HepG2 (cell line): Measurements from ENCODE around the gene LGALS8. TPM values are rescaled to one million over a fixed set of nuclear protein-coding genes. Genes with fewer than 3 reads are reported as not detected.

Experiments
- FOXA1 ChIP-seq, 2 experiments: fragments of 450-650 bp in 1 of 2; sonication (generic) in 1 of 2; formaldehyde crosslinking in 1 of 2; IDR thresholded peaks; 2 replicates each; pipeline versions ENCODE4 v1.4.0 to v1.6.1; 2016 to 2020; ENCODE audit warnings: missing genetic modification reagents in 1 of 2
- KMT2B ChIP-seq: IDR thresholded peaks from 2 replicates; pipeline ENCODE4 v1.6.1; 2016; ENCODE audit warnings: missing genetic modification reagents, missing compliant biosample characterization
- PAX8 ChIP-seq: sonication (generic); formaldehyde crosslinking; IDR thresholded peaks from 2 replicates; pipeline ENCODE4 v1.8.0; 2022; ENCODE audit warnings: mild to moderate bottlenecking, missing genetic modification reagents, borderline replicate concordance
- RFXANK ChIP-seq: IDR thresholded peaks from 2 replicates; pipeline ENCODE4 v1.6.1; 2016
- SALL1 ChIP-seq: sonication (generic); formaldehyde crosslinking; IDR thresholded peaks from 2 replicates; pipeline ENCODE4 v1.8.0; 2022; ENCODE audit warnings: mild to moderate bottlenecking, missing genetic modification reagents
- TRIM24 ChIP-seq: sonication (generic); formaldehyde crosslinking; IDR thresholded peaks from 2 replicates; pipeline ENCODE4 v1.8.0; 2022; ENCODE audit warnings: mild to moderate bottlenecking, missing genetic modification reagents
- ZNF737 ChIP-seq: sonication (generic); formaldehyde crosslinking; IDR thresholded peaks from 2 replicates; pipeline ENCODE4 v1.5.0; 2020; ENCODE audit warnings: missing genetic modification reagents, mild to moderate bottlenecking, borderline replicate concordance
- ZNF749 ChIP-seq: sonication (generic); formaldehyde crosslinking; IDR thresholded peaks from 2 replicates; pipeline ENCODE4 v1.8.0; 2022; ENCODE audit warnings: mild to moderate bottlenecking, missing genetic modification reagents, moderate library complexity, borderline replicate concordance
- ZSCAN22 ChIP-seq: sonication (generic); formaldehyde crosslinking; IDR thresholded peaks from 2 replicates; pipeline ENCODE4 v1.4.0; 2020; ENCODE audit warnings: mild to moderate bottlenecking, missing genetic modification reagents
- polyA plus RNA-seq, 8 experiments: library from polyadenylated mRNA; depleted of rRNA in 3 of 8; stranded (reverse) in 7 of 8; unstranded in 1 of 8; fragments of >200 nt; fragmentation: Illumina TruSeq in 4 of 8; extraction: Trizol in 4 of 8; gene quantifications; 2 replicates each; pipeline versions ENCODE4 v1.2.1 to v1.2.3, GENCODE V29; 2011 to 2016; ENCODE audit warnings: low read depth in 4 of 8, missing spikeins in 1 of 8, mixed read lengths in 1 of 8; ENCODE audit not compliant: insufficient read depth in 1 of 8
- total RNA-seq, 5 experiments: library from RNA; depleted of rRNA; stranded (reverse); fragments of >200 nt; fragmentation: Illumina TruSeq; extraction: Trizol; gene quantifications; 2 replicates each; pipeline ENCODE4 v1.2.3, GENCODE V29; 2016; ENCODE audit warnings: low read depth in 1 of 5
- TF ChIP-seq, protein P1 (sequence below): sonication (generic); formaldehyde crosslinking; IDR thresholded peaks from 2 replicates; pipeline ENCODE4 v1.5.0; 2020; ENCODE audit warnings: mild to moderate bottlenecking, missing genetic modification reagents, borderline replicate concordance
- TF ChIP-seq, protein P2 (sequence below): IDR thresholded peaks from 2 replicates; pipeline ENCODE4 v1.6.1; 2016; ENCODE audit warnings: missing compliant biosample characterization, missing genetic modification reagents, borderline replicate concordance
- TF ChIP-seq, protein P3 (sequence below), 2 experiments: sonication (generic) in 1 of 2; formaldehyde crosslinking in 1 of 2; IDR thresholded peaks; 2 replicates each; pipeline versions ENCODE4 v1.6.1 to v1.9.0; 2014 to 2022; ENCODE audit warnings: antibody characterized with exemption in 1 of 2, borderline replicate concordance in 1 of 2, inconsistent platforms in 1 of 2, low read depth in 1 of 2, missing genetic modification reagents in 1 of 2
- TF ChIP-seq, protein P4 (sequence below): sonication (generic); formaldehyde crosslinking; IDR thresholded peaks from 2 replicates; pipeline ENCODE4 v1.4.0; 2020; ENCODE audit warnings: missing genetic modification reagents, borderline replicate concordance

The LGALS8 gene
- total and polyA plus RNA-seq, 2 of the 13 experiments (the other 11 are each of a cell fraction or from before 2014, with no cell fraction given), result 29.3 to 185 TPM

DNA sequence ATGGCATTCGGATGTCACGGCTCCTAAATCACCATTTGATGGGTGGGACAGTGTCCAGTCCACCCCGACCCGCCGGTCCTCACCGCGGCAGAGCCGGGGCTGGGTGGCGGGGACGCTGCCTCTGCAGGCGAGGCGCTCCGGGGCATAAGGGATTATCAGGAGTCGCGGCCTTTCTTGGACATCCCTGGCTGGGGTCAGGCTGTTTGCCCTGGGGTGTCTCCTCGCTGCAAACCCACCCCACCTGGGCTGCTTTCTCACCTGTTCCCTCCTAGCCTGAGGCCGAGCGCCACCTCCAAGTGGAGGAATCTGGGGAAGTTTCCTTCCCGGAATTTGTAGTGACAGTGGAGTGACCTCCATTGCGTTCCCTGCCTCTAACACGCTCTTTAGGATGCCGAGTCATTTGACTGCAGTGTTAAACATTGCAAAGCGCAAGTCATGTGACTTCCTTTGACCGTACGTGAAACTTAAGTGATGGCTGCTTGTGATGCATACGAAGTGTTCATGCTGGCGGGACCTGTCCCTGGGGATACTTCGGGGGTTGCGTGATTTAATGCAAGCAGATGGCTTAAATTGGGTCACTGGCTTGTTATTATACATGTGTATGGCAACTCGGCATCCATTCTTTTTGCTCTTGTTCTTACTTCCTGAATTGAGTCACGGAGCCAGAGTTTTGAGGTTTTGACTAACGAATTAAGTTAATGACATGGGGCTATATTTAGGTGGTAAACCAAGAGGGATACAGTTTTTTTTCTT is 536 bp downstream of the LGALS8 start (continued):
- TF ChIP-seq, protein P1, sequence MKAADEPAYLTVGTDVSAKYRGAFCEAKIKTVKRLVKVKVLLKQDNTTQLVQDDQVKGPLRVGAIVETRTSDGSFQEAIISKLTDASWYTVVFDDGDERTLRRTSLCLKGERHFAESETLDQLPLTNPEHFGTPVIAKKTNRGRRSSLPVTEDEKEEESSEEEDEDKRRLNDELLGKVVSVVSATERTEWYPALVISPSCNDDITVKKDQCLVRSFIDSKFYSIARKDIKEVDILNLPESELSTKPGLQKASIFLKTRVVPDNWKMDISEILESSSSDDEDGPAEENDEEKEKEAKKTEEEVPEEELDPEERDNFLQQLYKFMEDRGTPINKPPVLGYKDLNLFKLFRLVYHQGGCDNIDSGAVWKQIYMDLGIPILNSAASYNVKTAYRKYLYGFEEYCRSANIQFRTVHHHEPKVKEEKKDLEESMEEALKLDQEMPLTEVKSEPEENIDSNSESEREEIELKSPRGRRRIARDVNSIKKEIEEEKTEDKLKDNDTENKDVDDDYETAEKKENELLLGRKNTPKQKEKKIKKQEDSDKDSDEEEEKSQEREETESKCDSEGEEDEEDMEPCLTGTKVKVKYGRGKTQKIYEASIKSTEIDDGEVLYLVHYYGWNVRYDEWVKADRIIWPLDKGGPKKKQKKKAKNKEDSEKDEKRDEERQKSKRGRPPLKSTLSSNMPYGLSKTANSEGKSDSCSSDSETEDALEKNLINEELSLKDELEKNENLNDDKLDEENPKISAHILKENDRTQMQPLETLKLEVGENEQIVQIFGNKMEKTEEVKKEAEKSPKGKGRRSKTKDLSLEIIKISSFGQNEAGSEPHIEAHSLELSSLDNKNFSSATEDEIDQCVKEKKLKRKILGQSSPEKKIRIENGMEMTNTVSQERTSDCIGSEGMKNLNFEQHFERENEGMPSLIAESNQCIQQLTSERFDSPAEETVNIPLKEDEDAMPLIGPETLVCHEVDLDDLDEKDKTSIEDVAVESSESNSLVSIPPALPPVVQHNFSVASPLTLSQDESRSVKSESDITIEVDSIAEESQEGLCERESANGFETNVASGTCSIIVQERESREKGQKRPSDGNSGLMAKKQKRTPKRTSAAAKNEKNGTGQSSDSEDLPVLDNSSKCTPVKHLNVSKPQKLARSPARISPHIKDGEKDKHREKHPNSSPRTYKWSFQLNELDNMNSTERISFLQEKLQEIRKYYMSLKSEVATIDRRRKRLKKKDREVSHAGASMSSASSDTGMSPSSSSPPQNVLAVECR, result peak; percentile 68
- TF ChIP-seq KMT2B (CRISPR knock-in tag), result peak; percentile 63
- no peak for TF ChIP-seq ZSCAN22 (CRISPR knock-in tag)
- TF ChIP-seq FOXA1 (IDR thresholded peaks at IDR 0.05), result no peak
- peak; percentile 22; the same call in 1 of the 2 replicates for TF ChIP-seq FOXA1 (CRISPR knock-in tag; IDR thresholded peaks at IDR 0.05)
- TF ChIP-seq, protein P2, sequence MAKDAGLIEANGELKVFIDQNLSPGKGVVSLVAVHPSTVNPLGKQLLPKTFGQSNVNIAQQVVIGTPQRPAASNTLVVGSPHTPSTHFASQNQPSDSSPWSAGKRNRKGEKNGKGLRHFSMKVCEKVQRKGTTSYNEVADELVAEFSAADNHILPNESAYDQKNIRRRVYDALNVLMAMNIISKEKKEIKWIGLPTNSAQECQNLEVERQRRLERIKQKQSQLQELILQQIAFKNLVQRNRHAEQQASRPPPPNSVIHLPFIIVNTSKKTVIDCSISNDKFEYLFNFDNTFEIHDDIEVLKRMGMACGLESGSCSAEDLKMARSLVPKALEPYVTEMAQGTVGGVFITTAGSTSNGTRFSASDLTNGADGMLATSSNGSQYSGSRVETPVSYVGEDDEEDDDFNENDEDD (CRISPR knock-in tag), result peak; percentile 41; the same call in 1 of the 2 replicates
- TF ChIP-seq ZNF737 (CRISPR knock-in tag), result 0 out of 2 replicates have a peak, but pooled peaks have one; percentile 63
- no peak for TF ChIP-seq PAX8 (CRISPR knock-in tag)
- no peak for TF ChIP-seq TRIM24
- peak; percentile 11 for TF ChIP-seq SALL1 (CRISPR knock-in tag)
- TF ChIP-seq, protein P3, sequence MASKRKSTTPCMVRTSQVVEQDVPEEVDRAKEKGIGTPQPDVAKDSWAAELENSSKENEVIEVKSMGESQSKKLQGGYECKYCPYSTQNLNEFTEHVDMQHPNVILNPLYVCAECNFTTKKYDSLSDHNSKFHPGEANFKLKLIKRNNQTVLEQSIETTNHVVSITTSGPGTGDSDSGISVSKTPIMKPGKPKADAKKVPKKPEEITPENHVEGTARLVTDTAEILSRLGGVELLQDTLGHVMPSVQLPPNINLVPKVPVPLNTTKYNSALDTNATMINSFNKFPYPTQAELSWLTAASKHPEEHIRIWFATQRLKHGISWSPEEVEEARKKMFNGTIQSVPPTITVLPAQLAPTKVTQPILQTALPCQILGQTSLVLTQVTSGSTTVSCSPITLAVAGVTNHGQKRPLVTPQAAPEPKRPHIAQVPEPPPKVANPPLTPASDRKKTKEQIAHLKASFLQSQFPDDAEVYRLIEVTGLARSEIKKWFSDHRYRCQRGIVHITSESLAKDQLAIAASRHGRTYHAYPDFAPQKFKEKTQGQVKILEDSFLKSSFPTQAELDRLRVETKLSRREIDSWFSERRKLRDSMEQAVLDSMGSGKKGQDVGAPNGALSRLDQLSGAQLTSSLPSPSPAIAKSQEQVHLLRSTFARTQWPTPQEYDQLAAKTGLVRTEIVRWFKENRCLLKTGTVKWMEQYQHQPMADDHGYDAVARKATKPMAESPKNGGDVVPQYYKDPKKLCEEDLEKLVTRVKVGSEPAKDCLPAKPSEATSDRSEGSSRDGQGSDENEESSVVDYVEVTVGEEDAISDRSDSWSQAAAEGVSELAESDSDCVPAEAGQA (IDR thresholded peaks at IDR 0.05; ENCODE audit: low read depth), result no peak
- TF ChIP-seq, protein P3 (CRISPR knock-in tag; IDR thresholded peaks at IDR 0.05; ENCODE audit: borderline replicate concordance), result no peak
- TF ChIP-seq ZNF749 (CRISPR knock-in tag), result peak; percentile 32; the same call in 1 of the 2 replicates
- TF ChIP-seq, protein P4, sequence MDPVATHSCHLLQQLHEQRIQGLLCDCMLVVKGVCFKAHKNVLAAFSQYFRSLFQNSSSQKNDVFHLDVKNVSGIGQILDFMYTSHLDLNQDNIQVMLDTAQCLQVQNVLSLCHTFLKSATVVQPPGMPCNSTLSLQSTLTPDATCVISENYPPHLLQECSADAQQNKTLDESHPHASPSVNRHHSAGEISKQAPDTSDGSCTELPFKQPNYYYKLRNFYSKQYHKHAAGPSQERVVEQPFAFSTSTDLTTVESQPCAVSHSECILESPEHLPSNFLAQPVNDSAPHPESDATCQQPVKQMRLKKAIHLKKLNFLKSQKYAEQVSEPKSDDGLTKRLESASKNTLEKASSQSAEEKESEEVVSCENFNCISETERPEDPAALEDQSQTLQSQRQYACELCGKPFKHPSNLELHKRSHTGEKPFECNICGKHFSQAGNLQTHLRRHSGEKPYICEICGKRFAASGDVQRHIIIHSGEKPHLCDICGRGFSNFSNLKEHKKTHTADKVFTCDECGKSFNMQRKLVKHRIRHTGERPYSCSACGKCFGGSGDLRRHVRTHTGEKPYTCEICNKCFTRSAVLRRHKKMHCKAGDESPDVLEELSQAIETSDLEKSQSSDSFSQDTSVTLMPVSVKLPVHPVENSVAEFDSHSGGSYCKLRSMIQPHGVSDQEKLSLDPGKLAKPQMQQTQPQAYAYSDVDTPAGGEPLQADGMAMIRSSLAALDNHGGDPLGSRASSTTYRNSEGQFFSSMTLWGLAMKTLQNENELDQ (CRISPR knock-in tag), result no peak
- TF ChIP-seq RFXANK (CRISPR knock-in tag), result no peak
